ENCODE data around the gene MGMT.

MGMT gene

GRCh38 chr10:129656642-129657041 is 189.6 kb downstream of the MGMT start:
- no peak for DNase-seq

GRCh38 chr10:129657297-129658017 is 190.4 kb downstream of the MGMT start:
- DNase-seq = no peak

- DNase-seq = peak; percentile 3
These were observed 191.5 kb downstream of the MGMT start for GRCh38 chr10:129658376-129659072.

- DNase-seq = no peak
These were observed 192.6 kb downstream of the MGMT start for GRCh38 chr10:129659508-129660268.

GRCh38 chr10:129660569-129660968 is 193.5 kb downstream of the MGMT start:
- DNase-seq = no peak

- no peak for DNase-seq
These were observed 195.4 kb downstream of the MGMT start for GRCh38 chr10:129662426-129662825.

DNA sequence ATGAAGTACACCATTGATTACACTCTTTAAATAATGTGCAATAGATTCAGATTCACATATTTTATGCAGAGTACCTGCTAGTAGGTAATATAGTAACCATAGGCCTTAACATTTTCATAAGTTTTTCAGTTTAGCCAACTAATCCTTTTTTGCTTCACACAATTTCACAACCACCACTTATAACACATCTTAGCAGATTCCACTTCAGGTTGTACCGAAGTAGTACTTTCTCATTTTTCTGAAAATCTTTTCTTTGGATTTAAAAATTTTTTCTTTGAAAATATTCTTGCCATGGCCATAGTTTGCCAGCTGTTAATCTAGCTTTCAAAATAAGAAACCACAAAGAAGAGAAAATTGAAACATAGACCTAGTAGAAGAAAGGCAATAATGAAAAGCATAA is 203.1 kb downstream of the MGMT start:
- DNase-seq = no peak

DNA sequence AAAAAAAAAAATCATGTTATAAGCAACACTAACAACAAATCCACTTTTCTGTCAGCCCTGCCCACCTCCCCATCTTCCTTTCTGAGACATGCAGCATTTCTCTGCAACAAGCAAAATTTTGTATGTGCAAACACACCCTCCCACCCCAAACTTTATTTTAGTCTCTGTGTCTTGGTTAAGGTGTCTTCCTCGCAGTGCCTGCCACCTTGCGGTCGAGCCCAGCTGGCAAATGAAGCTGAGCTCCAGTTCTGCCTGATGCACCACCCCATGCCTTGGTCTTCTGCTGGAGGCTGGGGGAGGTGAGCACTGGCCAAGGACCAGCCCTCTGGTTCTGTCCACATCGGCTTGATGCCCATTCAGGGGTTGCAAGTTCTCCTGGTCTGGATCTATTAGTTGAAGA is 206.3 kb downstream of the MGMT start:
- DNase-seq = no peak

GRCh38 chr10:129675027-129675769 is 208.2 kb downstream of the MGMT start:
- DNase-seq = no peak

GRCh38 chr10:129676014-129676413 is 209.0 kb downstream of the MGMT start:
- no peak for DNase-seq

DNA sequence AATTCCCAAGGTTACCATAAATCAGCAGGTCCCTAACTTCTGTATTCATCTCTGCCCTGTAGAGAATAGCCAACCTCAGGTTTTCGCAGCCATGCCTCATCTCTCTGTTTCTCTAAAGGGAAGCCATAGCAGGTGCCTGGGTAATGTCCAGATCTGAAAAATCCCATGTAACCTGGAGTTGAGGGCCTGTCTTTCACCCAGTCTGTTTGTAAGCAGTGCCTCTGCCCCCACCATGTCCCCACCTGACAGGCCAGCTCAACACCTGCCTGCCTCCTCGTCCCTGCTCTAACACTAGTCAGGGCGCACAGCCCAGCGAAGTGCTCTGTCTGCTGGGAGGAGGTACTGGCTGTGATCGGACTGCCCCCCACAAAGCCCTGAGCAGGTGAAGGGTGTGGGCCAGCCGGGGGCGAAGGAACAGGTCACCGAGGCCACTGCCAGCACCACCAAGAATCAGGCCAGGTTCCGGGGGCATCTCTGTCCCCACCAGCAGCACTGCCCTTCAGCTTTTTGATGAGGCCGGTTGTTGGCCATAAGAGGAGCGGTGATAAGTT is 210.4 kb downstream of the MGMT start:
- DNase-seq = no peak

DNA sequence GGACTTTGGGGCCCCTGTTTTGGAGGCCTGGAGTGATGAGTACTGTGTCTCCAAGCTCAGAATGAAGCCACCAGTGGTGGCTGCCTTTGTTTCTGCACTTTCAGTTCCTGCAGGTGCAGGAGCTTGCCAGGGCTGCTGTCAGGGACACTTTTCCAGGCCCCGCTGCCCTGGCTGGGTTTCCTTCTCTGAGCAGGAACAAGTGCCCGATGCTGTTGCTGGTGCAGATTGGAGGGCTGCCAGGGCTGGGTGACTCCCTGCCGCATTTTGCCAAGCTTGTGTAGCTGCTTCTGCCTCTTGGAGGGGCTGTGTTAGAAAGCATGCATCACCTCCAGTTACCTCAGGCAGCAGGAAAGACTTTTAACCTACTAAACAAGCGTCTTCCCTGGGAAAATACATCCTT is 211.1 kb downstream of the MGMT start:
- no peak for DNase-seq

DNA sequence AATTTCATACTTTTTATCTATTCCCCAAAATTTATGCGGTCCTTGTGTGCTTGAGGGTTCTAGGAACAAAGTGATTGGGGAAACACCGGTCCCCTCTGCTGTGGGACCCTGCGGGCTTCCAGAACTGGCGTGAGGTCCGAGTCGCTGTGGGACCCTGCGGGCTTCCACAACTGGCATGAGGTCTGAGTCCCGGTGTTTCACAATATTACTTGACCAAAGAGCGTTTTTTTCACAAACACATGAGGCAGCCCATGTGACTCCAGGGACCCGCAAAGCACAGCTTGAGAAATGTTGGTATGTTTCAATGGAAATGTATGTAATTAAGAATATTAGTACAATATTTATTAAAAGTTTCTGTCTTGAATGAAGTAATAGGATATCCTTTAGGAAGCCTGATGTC is 212.2 kb downstream of the MGMT start:
- DNase-seq = no peak

DNA sequence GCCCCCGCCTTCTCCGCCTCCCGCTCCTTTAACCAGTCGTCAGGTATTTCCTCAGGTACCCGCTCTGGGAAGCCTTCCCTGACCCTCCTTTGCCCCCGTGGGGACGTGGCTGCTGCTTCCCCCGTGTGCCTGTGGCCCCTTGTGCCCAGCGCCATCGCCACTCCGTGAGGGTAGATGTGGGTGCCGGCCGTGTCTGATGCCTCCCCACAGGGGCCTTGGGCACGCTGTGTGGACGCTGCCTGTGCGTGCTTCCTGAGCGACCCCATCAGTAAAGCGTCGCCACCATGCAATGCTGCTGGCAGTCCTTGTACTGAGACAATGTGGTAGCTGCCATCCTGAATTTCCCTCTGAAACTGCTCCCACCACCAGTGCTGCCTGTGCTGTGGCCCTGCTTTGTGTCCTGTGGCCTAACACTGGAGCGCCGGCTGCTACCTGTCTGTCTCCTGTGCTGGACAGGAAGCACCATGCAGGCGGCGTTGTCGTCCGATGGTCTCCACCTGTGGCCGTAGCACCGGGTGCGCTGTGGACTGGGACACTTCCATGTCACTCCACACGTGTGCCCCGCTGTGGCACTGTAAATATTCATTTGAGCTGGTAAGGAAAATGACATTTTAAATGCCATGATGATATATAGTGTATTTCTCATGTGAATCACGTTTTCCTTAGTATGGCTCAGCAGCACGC is 213.8 kb downstream of the MGMT start:
- DNase-seq = no peak

GRCh38 chr10:129681856-129682255 is 214.8 kb downstream of the MGMT start:
- DNase-seq = no peak

DNA sequence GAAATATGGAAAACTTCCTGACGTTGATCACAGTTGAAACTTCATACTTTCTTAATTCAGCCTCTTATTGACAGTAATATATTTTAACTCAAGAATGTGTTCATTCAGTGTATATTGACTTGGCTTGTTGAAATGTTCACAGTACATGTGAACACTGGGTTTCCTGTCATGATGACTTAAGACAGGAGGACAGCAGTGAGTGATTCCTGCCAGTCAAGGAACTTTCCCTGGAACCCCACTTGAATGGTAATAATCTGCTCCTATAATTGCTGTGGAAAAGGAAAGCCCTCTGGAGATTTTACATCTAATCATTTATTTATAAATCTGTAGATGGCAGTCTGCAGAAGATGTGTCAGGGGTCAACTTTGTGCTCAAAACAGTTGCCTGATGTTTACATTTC is 216.5 kb downstream of the MGMT start:
- DNase-seq = no peak

DNA sequence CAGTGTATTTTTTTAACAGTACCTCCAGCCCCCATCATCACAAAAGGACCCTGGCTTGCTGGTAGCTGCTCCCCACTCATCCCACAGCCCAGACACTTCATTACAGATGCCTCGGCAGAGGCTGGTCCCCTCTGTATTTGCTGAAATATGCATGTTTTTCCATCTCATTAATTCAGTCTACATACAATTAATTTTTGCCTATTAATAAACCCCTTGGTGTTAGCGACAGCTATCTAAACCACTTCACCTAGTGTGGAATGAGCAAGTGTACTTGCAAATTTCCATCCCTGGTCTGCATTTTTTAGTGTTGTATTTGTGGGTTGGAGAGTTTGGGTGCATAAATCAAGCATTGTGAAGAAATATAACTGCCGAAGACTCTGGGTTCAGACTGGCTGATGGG is 216.9 kb downstream of the MGMT start:
- DNase-seq = no peak

GRCh38 chr10:129685271-129685670 is 218.2 kb downstream of the MGMT start:
- DNase-seq = no peak

DNA sequence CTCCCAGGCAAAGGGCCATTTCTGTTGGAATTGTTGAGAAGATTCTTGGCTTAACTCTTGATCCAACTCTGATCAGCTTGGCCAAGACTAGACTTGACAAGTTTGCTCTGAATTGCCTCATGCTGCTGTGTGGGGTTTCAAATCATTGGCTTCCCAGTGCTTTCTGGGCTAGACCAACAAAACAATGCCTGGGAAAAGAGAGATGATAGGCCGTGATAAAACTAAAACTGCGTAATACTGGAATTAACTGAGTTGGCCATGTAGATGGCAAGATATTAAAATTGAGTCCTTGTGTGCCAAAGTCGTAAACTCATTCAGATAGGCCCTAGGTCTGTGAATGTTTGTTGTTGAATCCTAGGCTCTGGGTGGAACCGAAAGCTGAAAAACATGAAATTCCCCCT is 222.6 kb downstream of the MGMT start:
- DNase-seq = no peak

DNA sequence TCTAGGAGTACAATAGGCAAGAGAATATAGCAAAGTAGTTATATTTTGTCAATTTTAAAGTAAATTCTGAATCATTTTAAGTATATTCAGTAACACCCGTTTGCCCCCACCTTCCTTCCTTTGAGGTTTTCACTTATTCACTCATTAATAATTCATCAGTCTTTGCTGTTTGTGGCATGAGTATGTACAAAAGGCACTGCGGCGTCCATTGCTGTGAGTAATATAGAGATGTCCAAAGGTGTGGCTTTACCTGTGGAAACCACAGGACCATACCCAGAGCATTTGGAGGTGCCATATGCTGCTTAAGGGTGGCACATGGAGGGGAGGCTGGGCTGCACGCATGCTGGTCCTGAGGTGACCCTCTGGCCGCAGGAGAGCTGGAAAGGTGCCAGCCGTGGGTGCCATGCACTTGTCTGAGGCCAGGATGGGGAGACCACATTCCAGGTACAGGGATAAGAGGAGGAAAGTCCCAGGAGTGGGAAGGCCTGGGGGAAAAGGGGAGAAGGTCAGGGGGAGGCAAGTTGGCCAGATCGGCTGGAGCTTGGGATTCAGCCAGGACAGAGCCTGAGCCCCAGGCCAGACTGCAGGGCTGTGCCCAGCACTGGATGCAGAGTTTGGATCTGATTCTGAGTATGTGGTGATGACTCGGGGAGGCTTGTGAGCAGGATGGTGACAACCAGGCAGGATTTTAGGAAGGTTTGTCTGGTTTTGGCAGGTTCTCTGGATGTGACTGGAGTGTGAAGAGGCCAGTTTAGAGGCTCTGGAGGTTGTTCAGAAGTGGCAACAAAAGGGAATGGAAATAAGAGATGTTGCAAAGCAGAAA is 223.4 kb downstream of the MGMT start:
- no peak for DNase-seq

DNA sequence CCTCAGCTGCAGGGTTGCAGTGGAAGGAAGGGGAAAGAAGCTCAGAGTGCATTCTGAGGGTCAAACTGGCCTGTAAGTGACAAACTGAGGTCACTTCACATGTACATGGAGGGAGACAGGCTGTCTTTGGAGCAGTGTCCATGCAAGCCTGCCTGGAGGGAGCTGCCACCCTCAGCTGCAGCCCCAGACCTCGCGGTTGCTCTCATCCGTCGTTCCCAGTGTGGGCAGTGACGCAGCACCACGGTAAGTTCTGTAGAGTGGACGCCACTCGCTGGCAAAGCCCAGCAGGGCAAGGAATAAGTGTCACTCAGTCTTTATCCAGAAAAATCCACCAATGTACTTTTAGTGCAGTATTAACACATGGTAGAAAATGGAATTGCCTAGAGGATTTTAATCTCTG is 225.7 kb downstream of the MGMT start:
- DNase-seq = no peak

All from fibroblast of skin of back (primary cell).